GM19099 (cell line): ENCODE results near the gene CDC123.

Experiments
- POLR2A ChIP-seq: IDR thresholded peaks from 3 replicates; pipeline ENCODE4 v1.6.1; 2011; ENCODE audit warnings: low read depth; ENCODE audit not compliant: insufficient read length; ENCODE audit errors: extremely low read depth

Gene CDC123

GRCh38 chr10:12207114-12207513, 11.1 kb downstream of the CDC123 start:
- TF ChIP-seq POLR2A: no peak

- TF ChIP-seq POLR2A: no peak
These were observed 12.5 kb downstream of the CDC123 start for GRCh38 chr10:12208460-12208859.

- no peak for TF ChIP-seq POLR2A
These were observed 16.5 kb downstream of the CDC123 start for GRCh38 chr10:12212454-12212853.

- no peak for TF ChIP-seq POLR2A
These were observed 17.6 kb downstream of the CDC123 start for GRCh38 chr10:12213621-12214020.

DNA sequence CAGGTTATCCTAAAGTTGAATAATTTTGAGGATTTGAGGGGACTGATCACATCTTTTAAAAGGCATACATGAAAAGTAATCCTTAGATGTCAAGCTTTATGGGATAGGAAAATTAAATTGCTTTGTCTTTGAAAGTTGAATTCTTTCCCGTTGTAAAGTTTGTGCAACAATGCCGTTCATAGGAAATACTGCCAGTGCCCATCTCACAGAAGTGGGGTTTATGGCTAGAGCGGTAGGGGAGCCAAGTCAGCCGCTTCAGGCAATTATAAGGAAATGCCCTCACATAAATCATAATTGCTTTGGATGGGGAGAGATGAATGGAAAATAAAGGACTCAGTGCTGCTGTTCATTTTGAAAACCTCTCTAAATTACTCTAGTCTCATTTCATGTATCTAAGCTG, 18.1 kb downstream of the CDC123 start:
- no peak for TF ChIP-seq POLR2A

DNA sequence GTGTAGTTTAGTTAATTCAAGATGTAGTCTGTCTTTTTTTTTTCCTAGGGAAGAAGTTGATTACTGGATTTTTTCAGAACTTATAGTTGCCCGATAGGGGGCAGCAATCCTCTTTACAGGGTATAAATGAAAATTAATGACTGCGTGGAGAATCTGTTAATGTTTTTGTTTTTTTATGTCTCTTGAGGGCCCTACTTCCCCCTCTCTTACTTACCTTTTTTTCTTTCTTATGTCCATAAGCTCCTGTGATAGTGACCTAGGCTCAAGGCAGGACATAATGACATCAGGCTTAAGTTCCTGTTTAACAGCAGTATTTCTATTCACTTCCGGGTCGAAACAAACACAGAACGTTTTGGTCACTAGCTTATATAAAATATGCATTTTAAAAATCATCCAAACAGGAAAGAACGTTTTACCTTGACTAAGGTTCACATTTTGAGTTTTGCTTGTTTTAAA, 18.8 kb downstream of the CDC123 start:
- no peak for TF ChIP-seq POLR2A

DNA sequence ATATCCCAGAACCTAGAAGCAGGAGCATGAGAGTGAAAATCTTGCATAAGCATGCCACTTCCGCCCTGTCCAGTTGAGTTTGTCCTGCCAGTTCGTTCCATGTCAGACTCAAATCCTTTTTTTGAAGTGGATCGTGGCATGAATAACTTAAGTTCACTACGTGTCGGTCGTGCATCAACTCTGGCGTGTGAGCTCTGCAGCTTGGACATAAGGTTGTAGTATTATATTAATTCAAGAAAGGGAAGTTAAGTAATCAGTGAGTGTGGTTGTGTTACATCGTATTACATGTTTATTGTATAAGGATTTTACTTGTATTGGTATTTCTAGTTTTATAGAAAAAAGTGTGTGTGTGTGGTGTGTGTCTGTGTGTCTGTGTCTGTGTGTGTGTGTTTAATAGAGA, 23.0 kb downstream of the CDC123 start:
- TF ChIP-seq POLR2A: no peak

GRCh38 chr10:12221323-12222298, 25.6 kb downstream of the CDC123 start:
- no peak for TF ChIP-seq POLR2A

- TF ChIP-seq POLR2A: no peak
These were observed 29.5 kb downstream of the CDC123 start for GRCh38 chr10:12225444-12225843.

DNA sequence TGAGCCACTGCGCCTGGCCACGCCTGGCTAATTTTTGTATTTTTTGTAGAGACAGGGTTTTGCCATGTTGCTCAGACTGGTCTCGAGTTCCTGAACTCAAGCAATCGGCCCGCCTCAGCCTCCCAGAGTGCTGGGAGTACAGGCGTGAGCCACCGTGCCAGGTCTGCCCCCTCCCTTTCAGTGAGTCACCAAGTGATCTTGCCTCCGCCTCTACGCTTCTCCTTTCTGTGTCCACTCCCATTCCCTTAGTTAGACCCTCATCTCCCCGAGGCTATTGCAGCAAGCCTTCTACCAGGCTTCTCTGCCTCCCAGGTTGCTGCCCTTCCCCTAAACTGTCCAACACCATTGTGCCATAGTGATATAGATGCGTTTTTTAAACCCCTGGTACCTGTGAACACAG, 32.9 kb downstream of the CDC123 start:
- no peak for TF ChIP-seq POLR2A

DNA sequence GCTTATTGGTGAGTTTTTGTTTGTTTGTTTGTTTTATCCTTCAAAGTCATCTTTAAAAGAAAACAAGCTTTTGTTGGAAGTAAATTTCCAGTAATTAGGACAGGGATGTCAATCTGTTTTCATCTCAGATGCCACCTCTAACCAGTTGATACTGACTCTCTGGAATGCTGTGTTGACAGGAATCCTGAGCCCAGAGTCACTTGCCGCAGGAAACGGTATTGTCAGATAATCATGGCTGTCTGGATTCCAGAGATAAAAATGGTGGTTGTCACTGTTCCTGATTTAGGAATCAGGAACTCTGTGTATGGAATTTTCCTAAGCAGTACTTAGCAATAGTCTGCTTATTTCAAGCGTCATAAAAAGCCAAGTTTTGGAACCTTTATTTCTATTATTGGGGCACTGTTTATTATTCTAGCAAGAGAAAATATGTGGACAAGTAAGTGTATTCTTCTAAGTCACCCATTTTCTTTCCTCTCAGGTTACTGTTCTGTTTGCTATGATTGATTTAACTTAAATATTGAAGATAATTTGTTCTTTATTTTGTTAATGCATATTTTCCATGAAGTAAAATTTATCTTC, 39.2 kb downstream of the CDC123 start:
- no peak for TF ChIP-seq POLR2A

GRCh38 chr10:12235796-12236195, 39.8 kb downstream of the CDC123 start:
- no peak for TF ChIP-seq POLR2A

DNA sequence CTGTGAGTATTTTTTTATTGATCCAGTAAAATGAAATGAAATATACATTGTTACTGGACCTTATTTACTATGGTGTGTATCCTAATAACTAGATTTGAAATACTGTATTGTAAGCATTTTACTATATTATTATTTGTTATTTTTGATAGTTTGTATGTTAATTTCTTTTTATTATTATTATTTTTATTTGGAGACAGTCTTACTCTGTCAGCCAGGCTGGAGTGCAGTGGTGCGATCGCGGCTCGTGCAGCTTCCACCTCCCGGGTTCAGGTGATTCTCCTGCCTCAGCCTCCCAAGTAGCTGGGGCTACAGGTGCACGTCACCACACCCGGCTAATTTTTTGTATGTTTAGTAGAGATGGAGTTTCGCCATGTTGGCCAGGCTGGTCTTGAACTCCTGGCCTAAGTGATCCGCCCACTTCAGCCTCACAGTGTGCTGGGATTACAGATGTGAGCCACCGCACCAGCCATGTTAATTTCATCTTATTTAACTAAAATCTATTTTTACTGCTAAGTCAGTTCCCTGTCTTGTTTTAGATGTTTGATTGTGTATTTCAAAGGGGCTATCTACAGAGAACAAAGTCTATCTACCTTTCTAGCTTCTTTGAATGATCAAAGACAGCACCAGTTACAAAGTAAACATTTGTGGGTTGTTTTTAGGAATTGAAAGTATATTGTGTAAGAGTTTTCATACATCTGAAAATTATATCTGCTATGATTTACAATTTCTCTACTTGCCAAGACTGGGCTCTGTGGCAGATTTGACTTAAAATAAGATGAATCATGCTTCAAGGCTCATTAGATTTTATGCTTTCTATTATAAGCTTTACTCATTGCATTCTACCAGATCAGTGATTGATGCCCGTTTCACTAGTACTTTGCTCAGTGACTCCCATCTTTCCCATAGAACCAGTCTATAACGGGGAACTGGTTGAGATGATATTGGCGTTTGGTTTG, 41.6 kb downstream of the CDC123 start:
- no peak for TF ChIP-seq POLR2A

- TF ChIP-seq POLR2A: no peak
These were observed 42.8 kb downstream of the CDC123 start for GRCh38 chr10:12238821-12239220.
